GM12878 (cell line): ENCODE data around the gene LCA5. TPM values are rescaled to one million over a fixed set of nuclear protein-coding genes. Genes with fewer than 3 reads are reported as not detected.
A peak's percentile ranks its signal among the peaks of the same experiment; 100 is the strongest.

Source experiments
- IRF3 ChIP-seq: fragments of 450-650 bp; IDR thresholded peaks from 2 replicates; pipeline ENCODE4 v1.6.1; 2014; ENCODE audit warnings: mild to moderate bottlenecking
- JUNB ChIP-seq: IDR thresholded peaks from 2 replicates; pipeline ENCODE4 v1.6.1; 2016; ENCODE audit warnings: antibody characterized with exemption, mild to moderate bottlenecking
- MTA2 ChIP-seq: fragments of 450-650 bp; IDR thresholded peaks from 2 replicates; pipeline ENCODE4 v1.6.1; 2016; ENCODE audit warnings: low read depth, mild to moderate bottlenecking, moderate library complexity
- NR2C1 ChIP-seq: fragments of 450-650 bp; IDR thresholded peaks from 2 replicates; pipeline ENCODE4 v1.6.1; 2017; ENCODE audit warnings: antibody characterized with exemption, mild to moderate bottlenecking, moderate library complexity
- PAX5 ChIP-seq: IDR thresholded peaks from 2 replicates; pipeline ENCODE4 v1.6.1; 2011; ENCODE audit warnings: low read depth, low read length, borderline replicate concordance
- POLR2A ChIP-seq: IDR thresholded peaks from 2 replicates; pipeline ENCODE4 v1.6.1; 2011; ENCODE audit warnings: low read depth, mild to moderate bottlenecking, low read length
- RAD51 ChIP-seq: fragments of 450-650 bp; IDR thresholded peaks from 2 replicates; pipeline ENCODE4 v1.6.1; 2016; ENCODE audit warnings: moderate library complexity, mild to moderate bottlenecking, inconsistent platforms
- SIN3A ChIP-seq: IDR thresholded peaks from 2 replicates; pipeline ENCODE4 v1.6.1; 2012; ENCODE audit warnings: low read depth, low read length, improper control_type of control experiment
- SMAD5 ChIP-seq: IDR thresholded peaks from 2 replicates; pipeline ENCODE4 v1.6.1; 2016; ENCODE audit warnings: antibody characterized with exemption, low read depth
- STAT3 ChIP-seq: IDR thresholded peaks from 2 replicates; pipeline ENCODE4 v1.6.1; 2011; ENCODE audit warnings: low read depth, low read length, improper control_type of control experiment
- TARDBP ChIP-seq: IDR thresholded peaks from 2 replicates; pipeline ENCODE4 v1.6.1; 2016; ENCODE audit warnings: borderline replicate concordance
- TBL1XR1 ChIP-seq: IDR thresholded peaks from 2 replicates; pipeline ENCODE4 v1.6.1; 2012; ENCODE audit warnings: low read depth, low read length, improper control_type of control experiment
- USF2 ChIP-seq: IDR thresholded peaks from 2 replicates; pipeline ENCODE4 v1.6.1; 2011; ENCODE audit warnings: low read depth, low read length, improper control_type of control experiment, borderline replicate concordance
- YBX1 ChIP-seq: fragments of 450-650 bp; IDR thresholded peaks from 2 replicates; pipeline ENCODE4 v1.6.1; 2016; ENCODE audit warnings: antibody characterized with exemption
- YY1 ChIP-seq: IDR thresholded peaks from 2 replicates; pipeline ENCODE4 v1.6.1; 2011; ENCODE audit warnings: low read depth, mild to moderate bottlenecking, low read length
- ZNF622 ChIP-seq: fragments of 450-650 bp; IDR thresholded peaks from 2 replicates; pipeline ENCODE4 v1.6.1; 2017; ENCODE audit warnings: mild to moderate bottlenecking, inconsistent platforms
- polyA plus RNA-seq, 11 experiments: library from polyadenylated mRNA; depleted of rRNA in 4 of 11; unstranded in 6 of 11; stranded (reverse) in 5 of 11; fragments of >200 nt; fragmentation: Nextera tagmentation in 4 of 11; fragmentation: Illumina TruSeq in 1 of 11; extraction: Ambion mirVana in 4 of 11; extraction: Trizol in 1 of 11; gene quantifications; 1 replicate in 1 of 11; 2 replicates in 10 of 11; pipeline versions ENCODE4 v1.2.1 to v1.2.3, GENCODE V29; 2011 to 2016; ENCODE audit warnings: inconsistent platforms in 2 of 11, missing spikeins in 2 of 11, low read depth in 1 of 11
- total RNA-seq, 4 experiments: library from RNA; depleted of rRNA in 3 of 4; stranded (reverse); fragments of >200 nt in 3 of 4; fragmentation: Illumina TruSeq in 1 of 4; extraction: Trizol in 1 of 4; gene quantifications; 2 replicates each; pipeline versions ENCODE4 v1.2.1 to v1.2.3, GENCODE V29; 2013 to 2021
- TF ChIP-seq, protein P1 (sequence below): fragments of 450-650 bp; formaldehyde crosslinking; IDR thresholded peaks from 2 replicates; pipeline ENCODE4 v1.5.0; 2022; ENCODE audit warnings: mild to moderate bottlenecking, missing genetic modification characterization
- TF ChIP-seq, protein P2 (sequence below): fragments of 450-650 bp; IDR thresholded peaks from 2 replicates; pipeline ENCODE4 v1.6.1; 2018; ENCODE audit warnings: mild to moderate bottlenecking, low read depth, moderate library complexity; ENCODE audit not compliant: partially characterized antibody
- TF ChIP-seq, protein P3 (sequence below): fragments of 150-350 bp; IDR thresholded peaks from 2 replicates; pipeline ENCODE4 v1.6.1; 2016; ENCODE audit warnings: low read depth, low read length

LCA5 gene
- total and polyA plus RNA-seq, 10 of the 15 experiments (the other 5 are each of a cell fraction or from before 2014, with no cell fraction given), result 0.13 to 0.45 (median 0.27) TPM

DNA sequence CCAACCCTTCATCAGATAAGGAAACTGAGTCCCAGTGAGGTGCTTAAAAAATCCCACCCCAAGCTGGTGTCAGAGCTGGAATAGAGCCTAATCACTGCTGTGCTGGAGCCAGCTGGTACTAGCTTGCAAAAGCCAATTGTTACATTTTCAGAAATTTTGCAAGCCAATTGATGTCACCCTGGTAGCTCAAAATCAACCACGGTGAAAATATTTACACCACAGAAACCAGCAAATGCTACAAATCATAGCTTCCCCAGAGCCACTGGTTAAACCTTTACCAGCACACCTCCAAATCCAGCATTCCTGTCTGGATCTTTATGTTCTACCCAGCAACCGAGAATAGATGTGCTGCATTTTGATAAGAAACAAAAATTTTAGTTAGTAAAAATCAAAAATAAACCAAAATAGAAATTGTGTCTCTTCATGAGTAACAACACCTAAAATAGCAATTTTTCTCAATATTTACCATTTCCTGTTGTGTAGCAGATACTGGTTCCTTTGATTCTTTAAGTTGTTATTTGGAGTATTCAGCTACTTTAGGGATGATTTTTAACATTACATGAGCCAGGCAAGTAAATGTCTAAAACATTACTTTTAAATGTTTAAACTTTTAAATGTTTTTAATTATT, 7.2 kb upstream of the LCA5 start (continued):
- TF ChIP-seq, protein P1, sequence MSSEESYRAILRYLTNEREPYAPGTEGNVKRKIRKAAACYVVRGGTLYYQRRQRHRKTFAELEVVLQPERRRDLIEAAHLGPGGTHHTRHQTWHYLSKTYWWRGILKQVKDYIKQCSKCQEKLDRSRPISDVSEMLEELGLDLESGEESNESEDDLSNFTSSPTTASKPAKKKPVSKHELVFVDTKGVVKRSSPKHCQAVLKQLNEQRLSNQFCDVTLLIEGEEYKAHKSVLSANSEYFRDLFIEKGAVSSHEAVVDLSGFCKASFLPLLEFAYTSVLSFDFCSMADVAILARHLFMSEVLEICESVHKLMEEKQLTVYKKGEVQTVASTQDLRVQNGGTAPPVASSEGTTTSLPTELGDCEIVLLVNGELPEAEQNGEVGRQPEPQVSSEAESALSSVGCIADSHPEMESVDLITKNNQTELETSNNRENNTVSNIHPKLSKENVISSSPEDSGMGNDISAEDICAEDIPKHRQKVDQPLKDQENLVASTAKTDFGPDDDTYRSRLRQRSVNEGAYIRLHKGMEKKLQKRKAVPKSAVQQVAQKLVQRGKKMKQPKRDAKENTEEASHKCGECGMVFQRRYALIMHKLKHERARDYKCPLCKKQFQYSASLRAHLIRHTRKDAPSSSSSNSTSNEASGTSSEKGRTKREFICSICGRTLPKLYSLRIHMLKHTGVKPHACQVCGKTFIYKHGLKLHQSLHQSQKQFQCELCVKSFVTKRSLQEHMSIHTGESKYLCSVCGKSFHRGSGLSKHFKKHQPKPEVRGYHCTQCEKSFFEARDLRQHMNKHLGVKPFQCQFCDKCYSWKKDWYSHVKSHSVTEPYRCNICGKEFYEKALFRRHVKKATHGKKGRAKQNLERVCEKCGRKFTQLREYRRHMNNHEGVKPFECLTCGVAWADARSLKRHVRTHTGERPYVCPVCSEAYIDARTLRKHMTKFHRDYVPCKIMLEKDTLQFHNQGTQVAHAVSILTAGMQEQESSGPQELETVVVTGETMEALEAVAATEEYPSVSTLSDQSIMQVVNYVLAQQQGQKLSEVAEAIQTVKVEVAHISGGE (CRISPR knock-in tag), result no peak
- TF ChIP-seq TARDBP, result no peak
- TF ChIP-seq, protein P2, sequence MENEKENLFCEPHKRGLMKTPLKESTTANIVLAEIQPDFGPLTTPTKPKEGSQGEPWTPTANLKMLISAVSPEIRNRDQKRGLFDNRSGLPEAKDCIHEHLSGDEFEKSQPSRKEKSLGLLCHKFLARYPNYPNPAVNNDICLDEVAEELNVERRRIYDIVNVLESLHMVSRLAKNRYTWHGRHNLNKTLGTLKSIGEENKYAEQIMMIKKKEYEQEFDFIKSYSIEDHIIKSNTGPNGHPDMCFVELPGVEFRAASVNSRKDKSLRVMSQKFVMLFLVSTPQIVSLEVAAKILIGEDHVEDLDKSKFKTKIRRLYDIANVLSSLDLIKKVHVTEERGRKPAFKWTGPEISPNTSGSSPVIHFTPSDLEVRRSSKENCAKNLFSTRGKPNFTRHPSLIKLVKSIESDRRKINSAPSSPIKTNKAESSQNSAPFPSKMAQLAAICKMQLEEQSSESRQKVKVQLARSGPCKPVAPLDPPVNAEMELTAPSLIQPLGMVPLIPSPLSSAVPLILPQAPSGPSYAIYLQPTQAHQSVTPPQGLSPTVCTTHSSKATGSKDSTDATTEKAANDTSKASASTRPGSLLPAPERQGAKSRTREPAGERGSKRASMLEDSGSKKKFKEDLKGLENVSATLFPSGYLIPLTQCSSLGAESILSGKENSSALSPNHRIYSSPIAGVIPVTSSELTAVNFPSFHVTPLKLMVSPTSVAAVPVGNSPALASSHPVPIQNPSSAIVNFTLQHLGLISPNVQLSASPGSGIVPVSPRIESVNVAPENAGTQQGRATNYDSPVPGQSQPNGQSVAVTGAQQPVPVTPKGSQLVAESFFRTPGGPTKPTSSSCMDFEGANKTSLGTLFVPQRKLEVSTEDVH, result no peak
- TF ChIP-seq, protein P3, sequence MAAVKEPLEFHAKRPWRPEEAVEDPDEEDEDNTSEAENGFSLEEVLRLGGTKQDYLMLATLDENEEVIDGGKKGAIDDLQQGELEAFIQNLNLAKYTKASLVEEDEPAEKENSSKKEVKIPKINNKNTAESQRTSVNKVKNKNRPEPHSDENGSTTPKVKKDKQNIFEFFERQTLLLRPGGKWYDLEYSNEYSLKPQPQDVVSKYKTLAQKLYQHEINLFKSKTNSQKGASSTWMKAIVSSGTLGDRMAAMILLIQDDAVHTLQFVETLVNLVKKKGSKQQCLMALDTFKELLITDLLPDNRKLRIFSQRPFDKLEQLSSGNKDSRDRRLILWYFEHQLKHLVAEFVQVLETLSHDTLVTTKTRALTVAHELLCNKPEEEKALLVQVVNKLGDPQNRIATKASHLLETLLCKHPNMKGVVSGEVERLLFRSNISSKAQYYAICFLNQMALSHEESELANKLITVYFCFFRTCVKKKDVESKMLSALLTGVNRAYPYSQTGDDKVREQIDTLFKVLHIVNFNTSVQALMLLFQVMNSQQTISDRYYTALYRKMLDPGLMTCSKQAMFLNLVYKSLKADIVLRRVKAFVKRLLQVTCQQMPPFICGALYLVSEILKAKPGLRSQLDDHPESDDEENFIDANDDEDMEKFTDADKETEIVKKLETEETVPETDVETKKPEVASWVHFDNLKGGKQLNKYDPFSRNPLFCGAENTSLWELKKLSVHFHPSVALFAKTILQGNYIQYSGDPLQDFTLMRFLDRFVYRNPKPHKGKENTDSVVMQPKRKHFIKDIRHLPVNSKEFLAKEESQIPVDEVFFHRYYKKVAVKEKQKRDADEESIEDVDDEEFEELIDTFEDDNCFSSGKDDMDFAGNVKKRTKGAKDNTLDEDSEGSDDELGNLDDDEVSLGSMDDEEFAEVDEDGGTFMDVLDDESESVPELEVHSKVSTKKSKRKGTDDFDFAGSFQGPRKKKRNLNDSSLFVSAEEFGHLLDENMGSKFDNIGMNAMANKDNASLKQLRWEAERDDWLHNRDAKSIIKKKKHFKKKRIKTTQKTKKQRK, result no peak
- no peak for TF ChIP-seq IRF3
- 0 out of 2 replicates have a peak, but pooled peaks have one; percentile 2 for TF ChIP-seq JUNB
- TF ChIP-seq SMAD5, result no peak
- TF ChIP-seq ZNF622, result no peak
- TF ChIP-seq STAT3, result no peak
- TF ChIP-seq MTA2, result peak; percentile 55; the same call in 1 of the 2 replicates
- TF ChIP-seq TBL1XR1, result no peak
- no peak for TF ChIP-seq SIN3A
- TF ChIP-seq YBX1, result no peak
- no peak for TF ChIP-seq RAD51
- no peak for TF ChIP-seq YY1
- no peak for TF ChIP-seq POLR2A
- no peak for TF ChIP-seq USF2
- no peak for TF ChIP-seq NR2C1
- TF ChIP-seq PAX5, result peak; percentile 71
